ENCODE results near the gene FRMD1.

DNA sequence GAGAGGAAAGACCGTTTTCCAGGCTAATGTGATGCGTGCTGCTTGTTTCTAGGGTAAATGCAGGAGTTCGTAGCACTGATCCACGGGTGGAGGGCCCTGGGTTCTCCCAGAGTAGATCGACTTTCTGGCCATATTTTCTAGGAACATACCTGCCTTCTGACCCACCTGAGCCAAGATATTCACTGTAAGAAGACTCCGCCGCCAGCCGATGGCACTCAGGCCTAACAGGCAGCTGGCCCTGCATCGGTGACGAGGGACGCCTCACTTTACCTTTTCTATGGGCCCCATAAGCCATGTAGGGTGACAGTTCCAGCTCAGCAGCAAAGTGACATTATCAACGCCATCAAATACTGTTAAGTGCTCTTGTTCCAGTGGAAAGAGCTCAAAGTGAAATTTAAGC is 30.2 kb upstream of the FRMD1 start:
- no peak for TF ChIP-seq CTCF (IDR thresholded peaks at IDR 0.05)
- TF ChIP-seq POLR2A (IDR thresholded peaks at IDR 0.05) = no peak

All from right lobe of liver (tissue), 4 donors.